ENCODE results near the gene CEP128.
"Not testable (repeated sequence)": the region's sequence is repeated elsewhere in the genome, so short reads cannot be mapped to it uniquely, and the experiment has no call there.

Gene CEP128

DNA sequence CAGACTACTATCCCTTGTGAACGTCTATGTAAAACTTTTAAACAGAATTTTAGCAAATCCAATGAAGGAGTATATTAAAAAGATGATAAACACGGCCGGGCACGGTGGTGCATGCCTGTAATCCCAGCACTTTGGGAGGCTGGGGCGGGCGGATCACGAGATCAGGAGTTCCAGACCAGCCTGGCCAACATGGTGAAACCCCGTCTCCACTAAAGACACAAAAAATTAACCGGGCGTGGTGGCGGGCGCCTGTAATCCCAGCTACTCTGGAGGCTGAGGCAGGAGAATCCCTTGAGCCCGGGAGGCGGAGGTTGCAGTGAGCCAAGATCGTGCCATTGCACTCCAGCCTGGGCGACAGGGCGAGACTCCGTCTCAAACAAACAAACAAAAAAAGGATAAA, 11.7 kb upstream of the CEP128 start:
- DNase-seq (ENCODE audit: low read depth) = not testable (repeated sequence)

DNA sequence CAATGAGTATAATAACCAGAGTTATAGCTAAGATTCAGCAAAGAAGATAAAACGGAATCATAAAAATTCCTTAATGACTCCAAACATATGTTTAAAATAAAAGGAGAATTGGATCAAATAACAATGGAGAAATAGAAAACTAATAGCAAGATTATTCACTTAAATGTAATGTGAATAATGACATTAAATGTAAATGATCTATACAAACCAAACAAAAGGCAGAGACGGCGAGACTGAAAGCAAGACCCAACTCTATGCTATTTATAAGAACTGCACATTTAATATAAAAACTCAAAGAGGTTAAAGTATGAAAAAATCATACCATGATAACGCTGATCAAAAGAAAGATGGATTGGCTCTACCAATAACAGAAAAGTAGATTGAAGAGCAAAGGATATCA, 10.0 kb upstream of the CEP128 start:
- no peak for DNase-seq (ENCODE audit: low read depth)

DNA sequence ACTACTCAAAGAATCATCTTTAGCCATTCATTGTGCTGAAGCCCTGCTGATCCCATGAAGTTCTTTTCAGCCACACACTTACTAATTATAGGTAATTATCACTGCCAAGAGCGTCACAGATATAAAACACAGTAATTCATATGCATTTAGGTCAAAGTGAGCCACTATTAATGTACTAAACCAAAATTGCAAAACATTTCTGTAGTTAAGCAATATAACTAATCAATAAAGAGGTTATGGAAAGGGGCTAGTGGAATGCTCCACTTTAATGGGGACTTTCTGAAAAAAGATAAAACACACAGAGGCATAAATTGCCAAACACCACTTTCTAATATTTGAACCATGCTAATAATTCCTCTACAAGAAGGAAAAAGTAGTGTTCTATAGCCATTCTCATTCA, 6.8 kb upstream of the CEP128 start:
- no peak for DNase-seq (ENCODE audit: low read depth)

DNA sequence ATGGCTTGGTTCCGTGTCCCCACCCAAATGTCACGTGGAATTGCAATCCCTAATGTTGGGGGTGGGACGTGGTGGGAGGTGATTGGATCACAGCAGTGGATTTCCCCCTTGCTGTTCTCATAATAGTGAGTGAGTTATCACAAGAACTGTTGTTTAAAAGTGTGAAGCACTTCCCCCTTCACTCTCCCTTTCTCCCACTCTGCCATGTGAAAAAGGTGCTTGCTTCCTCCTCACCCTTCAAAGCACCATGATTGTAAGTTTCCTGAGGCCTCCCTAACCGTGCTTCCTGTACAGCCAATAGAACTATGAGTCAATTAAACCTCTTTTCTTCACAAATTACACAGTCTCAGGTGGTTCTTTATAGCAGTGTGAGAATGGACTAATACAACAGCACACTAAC, 5.3 kb upstream of the CEP128 start:
- no peak for DNase-seq (ENCODE audit: low read depth)

DNA sequence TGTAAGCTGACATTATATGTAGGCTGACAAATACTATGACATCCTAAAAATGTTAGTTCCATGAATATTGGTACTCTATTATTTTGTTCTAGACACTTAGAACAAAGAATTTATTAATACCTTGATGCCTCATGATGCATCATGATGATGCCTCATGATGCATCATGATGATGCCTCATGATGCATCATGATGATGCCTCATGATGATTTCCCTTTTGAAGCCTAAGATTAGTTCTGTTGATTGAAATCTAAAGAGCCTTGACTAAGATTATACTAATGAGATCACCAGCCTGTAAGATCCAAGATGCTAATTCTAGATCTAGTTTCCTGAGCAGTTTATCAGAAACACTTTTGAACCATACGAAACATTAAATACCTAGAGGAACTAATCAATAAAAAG, 4.6 kb upstream of the CEP128 start:
- DNase-seq (ENCODE audit: low read depth) = no peak

DNA sequence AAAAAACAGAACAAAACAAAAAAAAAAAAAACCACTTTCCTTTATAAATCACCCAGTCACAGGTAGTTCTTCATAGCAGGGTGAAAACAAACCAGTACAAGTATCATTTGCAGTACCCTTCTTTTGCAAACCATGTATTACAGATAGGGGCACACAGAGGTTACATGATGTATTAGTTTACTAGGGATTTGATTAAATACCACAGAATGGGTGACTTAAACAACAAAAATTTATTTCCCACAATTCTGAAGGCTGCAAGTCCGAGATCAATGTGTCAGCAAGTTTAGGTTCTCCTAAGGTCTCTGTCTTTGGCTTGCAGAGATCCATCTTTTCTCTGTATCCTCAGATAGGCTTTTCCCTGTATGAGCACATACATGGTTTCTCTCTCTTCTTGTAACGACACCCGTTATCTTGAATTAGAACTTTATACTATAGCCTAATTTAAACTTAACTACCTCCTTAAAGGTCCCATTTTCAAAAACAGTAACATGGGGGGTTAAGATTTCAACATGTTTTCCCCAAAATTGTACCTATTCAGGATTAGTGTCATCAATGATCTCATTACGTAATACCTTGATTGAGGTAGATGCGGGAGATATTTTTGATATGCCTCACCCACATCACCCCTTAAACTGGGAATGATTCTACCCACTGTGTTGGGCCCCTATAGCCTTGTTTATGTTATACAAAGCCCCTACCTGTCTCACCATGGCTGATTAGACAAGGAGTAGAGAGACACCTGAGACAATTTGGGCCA, 3.5 kb upstream of the CEP128 start:
- DNase-seq (ENCODE audit: low read depth) = no peak

DNA sequence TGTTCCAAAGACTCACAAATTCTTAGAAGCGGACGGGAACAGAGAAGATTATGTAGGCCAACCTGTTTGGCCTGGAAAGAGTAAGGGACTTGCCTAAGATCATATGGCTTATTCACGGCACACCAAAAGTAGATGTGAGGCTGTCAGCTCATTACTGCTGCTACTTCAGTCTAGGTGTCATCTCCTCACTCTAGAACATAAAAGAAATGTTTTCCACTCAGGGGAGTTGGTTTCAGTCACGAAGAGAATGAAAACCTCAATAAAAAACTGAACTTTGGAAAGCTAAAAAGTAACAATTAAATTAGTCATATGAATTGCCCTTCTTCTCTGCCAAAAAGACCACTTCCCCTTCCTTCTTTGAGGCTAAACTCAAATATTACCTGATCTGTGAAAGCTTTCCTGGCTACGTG, 658 bp upstream of the CEP128 start:
- DNase-seq (ENCODE audit: low read depth) = no peak

DNA sequence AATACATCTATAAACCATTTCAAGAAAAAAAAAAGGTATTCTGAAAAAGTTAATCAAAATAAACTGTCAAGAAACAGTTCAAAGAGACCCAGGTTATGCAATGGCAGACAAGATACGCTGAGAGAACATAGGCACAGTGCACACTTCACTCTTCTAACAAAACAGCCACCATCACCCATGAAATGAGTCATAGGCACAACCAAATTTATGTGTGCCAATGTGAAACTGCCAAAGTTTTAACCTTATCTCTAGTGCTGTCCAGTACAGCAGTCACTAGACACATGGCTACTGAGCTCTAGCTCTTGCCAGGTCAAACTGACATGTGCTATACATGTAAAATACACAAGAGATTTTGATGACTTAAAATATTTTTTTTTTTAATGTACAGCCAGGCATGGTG, 1.4 kb downstream of the CEP128 start:
- DNase-seq (ENCODE audit: low read depth) = no peak

DNA sequence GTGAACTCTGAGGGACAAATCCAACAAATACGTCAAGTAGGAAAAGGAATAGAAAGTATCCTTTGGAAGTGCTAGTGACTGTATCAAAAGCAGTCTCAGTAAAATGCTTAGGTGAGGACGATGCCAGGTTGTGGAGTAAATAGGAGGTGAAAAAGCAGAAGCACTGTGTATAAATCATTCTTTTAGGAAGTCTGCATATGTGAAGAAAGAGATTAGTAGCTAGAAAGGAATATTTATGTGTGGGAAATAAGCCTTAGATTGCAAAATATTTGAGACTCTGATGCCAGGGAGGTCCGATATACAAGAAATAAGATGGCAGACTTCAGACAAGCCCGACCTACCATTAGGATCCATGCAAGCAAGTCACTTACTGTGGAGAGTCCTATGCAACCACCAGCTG, 7.9 kb downstream of the CEP128 start:
- no peak for DNase-seq (ENCODE audit: low read depth)

DNA sequence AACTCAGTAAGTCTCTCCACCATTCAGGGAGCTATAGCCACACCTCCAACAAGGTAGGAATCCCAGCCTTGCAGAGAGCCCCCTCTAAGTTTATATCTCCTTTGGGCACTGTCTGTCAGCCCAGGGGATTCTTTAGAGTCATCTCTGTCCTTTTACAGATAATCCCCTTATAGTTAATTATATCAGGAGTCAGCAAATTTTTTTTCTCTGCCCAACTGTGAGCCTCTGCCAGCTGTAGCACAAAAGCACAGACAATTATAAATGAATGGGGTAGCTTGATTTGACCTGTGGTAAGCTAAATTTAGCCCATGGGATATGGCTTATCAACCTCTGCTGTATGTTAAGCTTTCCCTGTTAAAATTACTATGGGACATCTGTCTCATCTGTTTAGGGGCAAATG, 8.3 kb downstream of the CEP128 start:
- DNase-seq (ENCODE audit: low read depth) = no peak

DNA sequence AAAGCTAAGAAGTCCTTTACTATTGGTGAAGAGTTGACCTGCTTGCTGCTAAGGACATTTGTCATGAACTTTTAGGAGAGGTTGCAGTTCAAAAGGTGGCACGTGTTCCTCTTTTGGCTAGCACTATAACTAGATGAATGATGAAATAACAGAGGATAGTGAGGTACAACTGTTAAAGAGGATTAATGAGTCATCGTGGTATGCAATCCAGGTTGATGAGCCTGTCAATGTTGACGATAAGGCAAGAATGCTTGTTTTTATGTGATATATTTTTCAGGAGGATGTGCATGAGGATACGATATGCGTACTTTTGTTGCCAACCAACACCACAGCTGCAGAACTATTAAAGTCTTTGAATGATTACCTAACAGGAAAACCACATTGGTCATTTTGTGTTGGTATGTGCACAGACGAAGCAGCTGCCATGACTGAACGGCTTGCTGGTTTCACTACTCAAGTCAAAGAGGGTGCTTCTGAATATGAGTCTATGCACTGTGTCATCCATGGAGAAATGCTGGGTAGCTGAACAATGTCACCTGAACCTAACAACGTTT, 10.6 kb downstream of the CEP128 start:
- peak; percentile 41 for DNase-seq (ENCODE audit: low read depth)

DNA sequence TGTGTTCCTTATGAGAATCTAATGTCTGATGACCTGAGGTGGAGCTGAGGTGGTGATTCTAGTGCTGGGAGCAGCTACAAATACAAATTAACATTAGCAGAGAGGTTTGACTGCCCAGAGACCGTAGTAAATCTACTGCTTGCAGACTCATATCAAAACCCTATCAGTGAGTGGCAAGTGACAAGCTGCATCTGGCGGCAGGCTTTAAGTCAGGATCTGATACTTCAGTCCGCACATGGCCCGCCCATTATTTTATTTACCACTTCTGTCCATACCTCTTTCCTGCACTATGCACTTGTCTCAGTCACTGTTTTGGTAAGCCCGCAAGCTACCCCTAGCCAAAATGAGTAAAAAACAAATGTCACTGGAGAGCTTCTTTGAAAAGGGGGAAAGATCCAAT, 11.4 kb downstream of the CEP128 start:
- no peak for DNase-seq (ENCODE audit: low read depth)

DNA sequence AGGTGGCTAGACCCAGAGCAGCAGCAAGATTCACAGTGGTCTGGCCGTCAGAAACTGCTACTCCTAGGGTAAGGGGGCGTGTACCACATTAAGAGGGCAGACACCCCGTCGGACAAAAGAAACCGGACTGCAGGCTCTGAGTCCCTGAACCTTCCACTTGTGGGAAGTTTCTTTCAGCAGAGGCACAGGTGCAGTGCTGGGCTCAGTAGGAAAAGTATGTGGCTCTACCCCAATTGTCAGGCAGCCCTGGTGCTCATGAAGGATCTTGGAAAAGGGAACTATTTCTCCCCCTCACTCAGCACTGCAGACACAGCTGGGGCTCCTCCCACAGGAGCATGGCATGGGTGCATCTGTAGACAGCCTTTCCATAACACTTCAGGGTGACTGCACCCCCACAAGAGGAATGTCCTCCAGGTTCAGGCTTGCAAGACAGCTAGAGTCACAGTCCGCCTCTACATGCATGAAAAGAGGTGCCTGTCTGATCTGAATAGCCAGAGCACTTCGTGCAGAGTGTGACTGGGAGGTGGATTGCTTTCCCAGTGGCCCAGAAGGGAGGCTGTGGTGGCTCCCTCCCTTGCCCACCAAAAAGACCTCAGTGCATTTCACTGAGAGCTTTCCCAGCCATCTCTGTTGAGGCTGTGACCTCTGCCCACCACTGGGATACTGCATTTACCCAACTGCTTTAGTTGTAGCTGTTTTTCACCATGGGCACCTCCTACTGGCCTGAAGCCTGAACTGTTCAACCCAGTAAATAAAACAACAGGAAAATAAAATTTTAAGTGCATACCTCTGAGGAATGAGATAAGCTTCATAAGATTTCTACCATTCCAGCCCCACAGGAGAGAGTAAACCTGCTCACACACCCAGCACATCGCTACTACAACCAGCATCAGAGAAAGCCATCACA, 14.2 kb downstream of the CEP128 start:
- DNase-seq (ENCODE audit: low read depth) = no peak

DNA sequence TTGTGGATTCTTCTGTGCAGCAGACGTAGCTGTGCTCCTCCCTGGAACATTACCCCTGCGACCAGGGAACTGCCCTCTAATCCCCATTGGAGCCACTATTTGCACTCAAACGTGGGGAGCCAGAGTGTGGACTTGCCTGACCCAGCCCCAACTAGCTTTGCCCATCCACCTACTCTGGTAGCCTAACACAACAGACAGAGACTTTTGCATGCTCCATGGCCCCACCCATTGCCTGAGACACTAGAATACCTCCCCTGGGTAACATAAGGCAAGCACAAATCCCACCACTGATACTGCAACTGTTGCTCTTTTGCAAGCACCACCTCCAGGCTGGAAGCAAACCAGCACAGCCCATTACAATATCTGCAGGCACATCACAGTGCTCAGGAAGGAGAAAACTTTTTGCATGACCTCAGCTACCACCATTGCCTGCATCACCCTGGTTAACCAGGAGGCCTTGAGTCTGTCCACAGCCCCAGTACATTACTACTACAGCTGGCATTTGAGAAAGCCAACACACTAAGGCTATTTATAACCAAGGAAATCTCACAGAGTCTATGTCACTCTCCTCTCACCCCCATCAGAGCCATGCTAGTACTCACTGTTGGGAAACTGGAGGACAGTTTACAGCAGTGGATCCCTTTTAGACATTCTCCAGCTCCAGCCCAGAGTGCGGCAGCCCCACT, 15.0 kb downstream of the CEP128 start:
- DNase-seq (ENCODE audit: low read depth) = no peak

DNA sequence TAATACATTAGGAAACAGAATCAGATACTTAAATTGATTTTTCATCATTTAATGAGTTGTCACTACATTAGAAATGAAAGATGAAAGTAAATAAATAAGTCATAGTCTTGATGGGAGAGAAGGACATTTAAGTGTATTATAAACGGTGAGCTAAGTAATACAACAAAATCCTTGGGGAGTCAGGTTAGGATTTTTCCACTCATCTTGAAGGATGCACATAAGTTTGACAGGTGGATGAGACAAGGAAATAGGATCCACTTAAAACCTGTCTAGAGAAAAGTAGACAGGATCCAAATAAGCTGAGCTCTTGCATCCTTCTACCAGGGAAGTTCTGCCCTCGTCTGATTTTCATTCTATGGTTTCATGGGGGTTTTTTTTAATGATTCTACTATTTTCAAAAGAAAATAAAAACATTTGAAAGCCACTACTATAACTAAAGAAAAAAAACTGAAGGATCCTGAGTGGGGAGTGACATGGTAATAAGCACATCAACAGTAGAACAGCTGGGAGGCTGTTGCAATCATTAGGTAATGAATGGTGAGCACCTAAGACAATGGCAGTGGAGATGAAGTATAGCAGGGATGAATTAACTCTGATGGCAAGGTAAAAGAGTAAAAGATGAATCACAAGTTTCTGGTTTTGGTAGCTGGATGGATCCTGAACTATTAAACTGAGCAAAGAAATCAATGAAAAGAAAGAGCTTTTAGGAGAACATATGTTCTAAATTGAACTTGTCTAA, 17.0 kb downstream of the CEP128 start:
- no peak for DNase-seq (ENCODE audit: low read depth)

DNA sequence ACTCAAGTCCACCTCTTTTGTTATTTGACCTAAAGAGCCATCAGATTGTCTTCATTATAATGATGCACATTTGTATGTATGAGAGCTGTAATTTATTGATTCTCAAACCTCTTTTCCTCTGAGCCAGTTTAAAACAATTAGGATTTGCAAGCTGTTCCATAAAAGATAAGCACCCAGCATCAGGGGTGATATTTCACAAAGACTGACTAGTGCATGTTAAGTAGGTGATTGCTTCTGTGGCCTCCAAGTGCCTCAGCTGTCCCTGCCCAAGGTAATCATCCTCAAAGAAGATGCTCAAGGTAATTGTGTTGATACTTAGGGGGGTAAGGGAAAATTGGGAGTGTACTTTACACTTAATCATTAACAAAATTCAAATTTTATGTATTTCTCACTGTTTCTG, 18.2 kb downstream of the CEP128 start:
- DNase-seq (ENCODE audit: low read depth) = no peak

DNA sequence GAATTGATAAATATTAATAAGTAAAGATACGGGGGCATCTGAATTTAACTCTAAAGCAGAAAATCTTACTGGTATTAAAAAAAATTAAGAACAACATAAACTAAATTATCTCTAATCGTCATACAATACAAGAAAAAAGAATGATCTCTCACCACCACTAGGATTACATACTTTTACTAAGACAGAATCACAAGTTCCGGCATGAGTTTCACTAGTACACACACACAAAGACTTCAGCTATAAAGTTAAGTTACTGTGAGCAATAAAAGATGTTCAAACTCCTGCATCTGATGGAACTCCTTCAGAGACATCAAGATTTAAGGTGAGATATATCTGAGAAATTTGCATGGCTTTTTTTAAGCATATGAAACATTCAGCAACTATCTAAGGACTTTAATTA, 21.9 kb downstream of the CEP128 start:
- DNase-seq (ENCODE audit: low read depth) = no peak

DNA sequence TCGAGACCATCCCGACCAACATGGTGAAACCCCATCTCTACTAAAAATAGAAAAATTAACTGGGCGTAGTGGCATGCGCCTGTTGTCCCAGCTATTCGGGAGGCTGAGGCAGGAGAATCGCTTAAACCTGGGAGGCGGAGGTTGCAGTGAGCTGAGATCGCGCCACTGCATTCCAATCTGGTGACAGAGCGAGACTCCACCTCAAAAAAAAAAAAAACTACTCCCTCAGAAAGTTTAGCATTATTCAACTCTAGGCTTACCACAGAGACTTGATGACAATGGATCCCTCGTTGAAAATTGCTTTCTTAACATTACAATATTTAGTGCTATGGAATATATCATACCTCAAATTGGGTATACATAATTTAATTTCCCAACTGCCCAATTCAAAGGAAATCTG, 29.5 kb downstream of the CEP128 start:
- not testable (repeated sequence) for DNase-seq (ENCODE audit: low read depth)

DNA sequence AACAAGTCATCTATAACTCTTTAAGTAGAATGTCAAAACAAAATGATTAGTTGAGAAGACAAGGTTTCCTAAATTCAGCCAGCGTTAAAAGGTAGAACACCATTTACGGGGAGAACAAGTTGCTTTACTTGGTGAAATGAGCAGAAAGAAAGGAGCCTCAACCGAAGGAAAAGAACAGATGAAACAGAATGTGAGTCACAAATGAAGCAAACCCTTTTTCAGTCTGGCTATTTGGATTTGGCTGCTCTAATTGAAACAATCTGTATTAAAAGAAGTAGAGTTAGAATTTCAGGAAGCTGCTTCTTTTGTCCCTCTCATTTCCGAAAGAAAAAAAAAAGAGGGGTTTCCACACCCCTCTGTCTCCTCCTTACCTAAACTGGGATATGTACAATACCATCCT, 34.6 kb downstream of the CEP128 start:
- no peak for DNase-seq (ENCODE audit: low read depth)

DNA sequence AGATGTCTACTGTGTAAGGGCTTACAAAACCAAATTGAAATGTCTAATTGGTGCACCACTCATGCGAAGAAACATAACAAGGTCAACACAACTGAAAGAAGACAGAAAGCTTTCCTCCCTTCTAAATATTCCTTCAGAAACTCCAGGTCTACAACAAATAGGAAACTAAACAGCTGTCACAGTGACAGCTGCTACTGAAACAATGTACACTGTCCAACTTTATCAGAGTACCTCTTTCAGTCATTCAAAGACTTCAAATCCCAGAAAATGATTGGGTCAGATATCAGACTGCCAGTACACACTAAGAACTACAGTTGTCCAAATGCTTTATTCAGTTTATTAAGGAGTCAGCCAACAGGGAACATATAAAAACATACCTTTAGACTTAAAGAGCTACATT, 35.2 kb downstream of the CEP128 start:
- no peak for DNase-seq (ENCODE audit: low read depth)

DNA sequence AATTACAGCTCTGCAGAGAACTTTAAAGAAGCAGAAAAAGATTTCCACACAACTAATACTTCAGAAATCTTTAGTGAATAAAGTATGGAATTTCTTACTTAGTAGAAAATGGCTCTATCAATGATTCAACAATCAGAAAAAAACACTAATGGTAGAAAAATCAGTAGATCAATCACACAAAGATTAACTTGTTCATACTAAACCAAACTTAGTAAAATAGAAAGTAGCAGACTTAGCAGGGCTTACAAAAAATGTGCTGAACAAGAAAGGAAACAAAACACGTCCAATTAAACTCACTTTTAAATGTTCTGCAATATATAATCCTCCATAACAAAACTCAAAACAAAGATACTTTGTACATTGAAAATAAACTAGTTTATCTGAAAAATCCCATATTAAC, 38.9 kb downstream of the CEP128 start:
- DNase-seq (ENCODE audit: low read depth) = no peak

DNA sequence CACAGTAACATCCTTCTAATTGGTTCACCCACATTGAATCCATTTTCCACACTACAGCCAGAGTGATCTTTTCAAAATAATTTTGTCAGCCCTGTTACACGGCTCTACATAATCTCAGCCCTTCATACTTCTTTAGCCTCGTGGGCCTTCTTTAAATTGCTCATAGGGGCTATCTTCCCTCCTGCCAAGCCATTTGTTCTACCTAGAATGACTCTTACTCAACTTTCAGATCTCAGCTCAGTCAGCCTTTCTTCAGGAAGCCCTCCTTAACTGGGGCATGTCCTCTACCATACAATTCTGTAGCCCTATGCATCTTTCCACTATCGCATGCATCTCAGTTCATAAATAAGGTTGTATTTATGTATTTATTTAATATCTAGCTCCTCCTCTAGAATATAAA, 39.7 kb downstream of the CEP128 start:
- DNase-seq (ENCODE audit: low read depth) = no peak
